Measurements from ENCODE around the gene ATRNL1. TPM values are rescaled to one million over a fixed set of nuclear protein-coding genes. Genes with fewer than 3 reads are reported as not detected.

ATRNL1 gene
- total RNA-seq, 2 donors from 2014 or later: not detected

GRCh38 chr10:115918812-115919211 is 825.6 kb downstream of the ATRNL1 start:
- Mint-ChIP-seq H3K4me3 (no peak overlapping the region), H3K27ac (no peak overlapping the region), H3K36me3 (ENCODE audit: low read depth) (no peaks in the 10 kb centered on the region), H3K4me1 (no peaks in the 10 kb centered on the region), H3K27me3 (no peaks in the 10 kb centered on the region)
- H3K9me3 ChIP-seq (ENCODE audit: control insufficient read depth, low read length, poor library complexity, severe bottlenecking): no peaks in the 10 kb centered on the region
- DNase-seq: no peak
- no peak for ATAC-seq

GRCh38 chr10:115921795-115922194 is 828.6 kb downstream of the ATRNL1 start:
- Mint-ChIP-seq H3K36me3 (ENCODE audit: low read depth) (no peaks in the 10 kb centered on the region), H3K4me1 (no peaks in the 10 kb centered on the region), H3K27ac (no peak overlapping the region), H3K4me3 (no peak overlapping the region), H3K27me3 (no peaks in the 10 kb centered on the region)
- no peak for ATAC-seq
- no peaks in the 10 kb centered on the region for H3K9me3 ChIP-seq (ENCODE audit: control insufficient read depth, low read length, poor library complexity, severe bottlenecking)
- no peak for DNase-seq

GRCh38 chr10:115931309-115931708 is 838.1 kb downstream of the ATRNL1 start:
- DNase-seq: no peak
- Mint-ChIP-seq H3K36me3 (ENCODE audit: low read depth) (no peaks in the 10 kb centered on the region), H3K4me3 (no peak overlapping the region), H3K4me1 (no peaks in the 10 kb centered on the region), H3K27ac (no peak overlapping the region), H3K27me3 (no peaks in the 10 kb centered on the region)
- ATAC-seq: no peak
- H3K9me3 ChIP-seq (ENCODE audit: control insufficient read depth, low read length, poor library complexity, severe bottlenecking): no peaks in the 10 kb centered on the region

- H3K4me3 Mint-ChIP-seq: no peak overlapping the region
- no peaks in the 10 kb centered on the region for H3K4me1 Mint-ChIP-seq
- no peak overlapping the region for H3K27ac Mint-ChIP-seq
- ATAC-seq (no peak), DNase-seq (no peak)
- no peaks in the 10 kb centered on the region for H3K9me3 ChIP-seq (ENCODE audit: control insufficient read depth, low read length, poor library complexity, severe bottlenecking)
- H3K36me3 Mint-ChIP-seq (ENCODE audit: low read depth): no peaks in the 10 kb centered on the region
- no peaks in the 10 kb centered on the region for H3K27me3 Mint-ChIP-seq
These were observed 838.9 kb downstream of the ATRNL1 start for GRCh38 chr10:115932099-115932498.

- no peaks in the 10 kb centered on the region for H3K9me3 ChIP-seq (ENCODE audit: control insufficient read depth, low read length, poor library complexity, severe bottlenecking)
- no peak for DNase-seq
- Mint-ChIP-seq H3K4me3 (no peak overlapping the region), H3K4me1 (no peaks in the 10 kb centered on the region), H3K27me3 (no peaks in the 10 kb centered on the region), H3K27ac (no peak overlapping the region), H3K36me3 (ENCODE audit: low read depth) (no peaks in the 10 kb centered on the region)
- no peak for ATAC-seq
These were observed 839.9 kb downstream of the ATRNL1 start for GRCh38 chr10:115933098-115933497.

GRCh38 chr10:115935731-115936130 is 842.6 kb downstream of the ATRNL1 start:
- Mint-ChIP-seq H3K27ac (no peak overlapping the region), H3K4me3 (no peak overlapping the region), H3K4me1 (no peaks in the 10 kb centered on the region), H3K27me3 (no peaks in the 10 kb centered on the region), H3K36me3 (ENCODE audit: low read depth) (no peaks in the 10 kb centered on the region)
- no peak for ATAC-seq
- DNase-seq: no peak
- H3K9me3 ChIP-seq (ENCODE audit: control insufficient read depth, low read length, poor library complexity, severe bottlenecking): no peaks in the 10 kb centered on the region

GRCh38 chr10:115936926-115937767 is 844.0 kb downstream of the ATRNL1 start:
- H3K4me1 Mint-ChIP-seq: no peaks in the 10 kb centered on the region
- no peaks in the 10 kb centered on the region for H3K9me3 ChIP-seq (ENCODE audit: control insufficient read depth, low read length, poor library complexity, severe bottlenecking)
- H3K27me3 Mint-ChIP-seq: no peaks in the 10 kb centered on the region
- H3K36me3 Mint-ChIP-seq (ENCODE audit: low read depth): no peaks in the 10 kb centered on the region
- no peak for ATAC-seq
- DNase-seq: no peak
- no peak overlapping the region for H3K27ac Mint-ChIP-seq
- H3K4me3 Mint-ChIP-seq: no peak overlapping the region

- no peak for DNase-seq
These were observed 844.5 kb downstream of the ATRNL1 start for GRCh38 chr10:115937768-115938056.

GRCh38 chr10:115939101-115939854 is 846.1 kb downstream of the ATRNL1 start:
- Mint-ChIP-seq H3K36me3 (ENCODE audit: low read depth) (no peaks in the 10 kb centered on the region), H3K27ac (no peak overlapping the region), H3K4me3 (no peak overlapping the region), H3K27me3 (no peaks in the 10 kb centered on the region), H3K4me1 (no peaks in the 10 kb centered on the region)
- no peak for DNase-seq
- no peak for ATAC-seq
- H3K9me3 ChIP-seq (ENCODE audit: control insufficient read depth, low read length, poor library complexity, severe bottlenecking): no peaks in the 10 kb centered on the region

More at GRCh38 chr10:115937768-115938056, 844.5 kb downstream of the ATRNL1 start:
- ATAC-seq: no peak
- no peak overlapping the region for H3K27ac Mint-ChIP-seq
- H3K4me3 Mint-ChIP-seq: no peak overlapping the region
- no peaks in the 10 kb centered on the region for H3K27me3 Mint-ChIP-seq
- H3K4me1 Mint-ChIP-seq: no peaks in the 10 kb centered on the region
- no peaks in the 10 kb centered on the region for H3K36me3 Mint-ChIP-seq (ENCODE audit: low read depth)
- no peaks in the 10 kb centered on the region for H3K9me3 ChIP-seq (ENCODE audit: control insufficient read depth, low read length, poor library complexity, severe bottlenecking)

- Mint-ChIP-seq H3K27ac (no peak overlapping the region), H3K27me3 (no peaks in the 10 kb centered on the region), H3K4me1 (no peaks in the 10 kb centered on the region), H3K4me3 (no peak overlapping the region), H3K36me3 (ENCODE audit: low read depth) (no peaks in the 10 kb centered on the region)
- ATAC-seq: no peak
- no peaks in the 10 kb centered on the region for H3K9me3 ChIP-seq (ENCODE audit: control insufficient read depth, low read length, poor library complexity, severe bottlenecking)
- DNase-seq: no peak
These were observed 848.2 kb downstream of the ATRNL1 start for GRCh38 chr10:115941361-115941771.

GRCh38 chr10:115942101-115942500 is 848.9 kb downstream of the ATRNL1 start:
- Mint-ChIP-seq H3K27me3 (no peaks in the 10 kb centered on the region), H3K4me3 (no peak overlapping the region), H3K27ac (no peak overlapping the region), H3K36me3 (ENCODE audit: low read depth) (no peaks in the 10 kb centered on the region), H3K4me1 (no peaks in the 10 kb centered on the region)
- ATAC-seq (no peak), DNase-seq (no peak)
- H3K9me3 ChIP-seq (ENCODE audit: control insufficient read depth, low read length, poor library complexity, severe bottlenecking): no peaks in the 10 kb centered on the region

- ATAC-seq (no peak), DNase-seq (no peak)
- H3K36me3 Mint-ChIP-seq (ENCODE audit: low read depth): no peaks in the 10 kb centered on the region
- H3K4me1 Mint-ChIP-seq: no peaks in the 10 kb centered on the region
- no peaks in the 10 kb centered on the region for H3K27me3 Mint-ChIP-seq
- H3K9me3 ChIP-seq (ENCODE audit: control insufficient read depth, low read length, poor library complexity, severe bottlenecking): no peaks in the 10 kb centered on the region
- H3K27ac Mint-ChIP-seq: no peak overlapping the region
- no peak overlapping the region for H3K4me3 Mint-ChIP-seq
These were observed 851.4 kb downstream of the ATRNL1 start for GRCh38 chr10:115944538-115944937.

GRCh38 chr10:115945701-115946445 is 852.7 kb downstream of the ATRNL1 start:
- Mint-ChIP-seq H3K27me3 (no peaks in the 10 kb centered on the region), H3K27ac (no peak overlapping the region), H3K4me3 (no peak overlapping the region), H3K36me3 (ENCODE audit: low read depth) (no peaks in the 10 kb centered on the region), H3K4me1 (no peaks in the 10 kb centered on the region)
- H3K9me3 ChIP-seq (ENCODE audit: control insufficient read depth, low read length, poor library complexity, severe bottlenecking): no peaks in the 10 kb centered on the region
- DNase-seq (no peak), ATAC-seq (no peak)

All from T-helper 17 cell (primary cell).